RWPE2 (cell line): ENCODE results near the gene PAFAH1B2.

Experiments used
- ATAC-seq: fragments of 200-7000 bp; cut with Tn5 transposase; 3 replicates; pipeline ENCODE4 v1.9.1; 2021; ENCODE audit warnings: low read depth
- DNase-seq: peaks from one replicate; pipeline ENCODE4 v3.0.0-alpha.2; 2020; ENCODE audit warnings: low spot score
- H3K27ac ChIP-seq: fragments of 450-650 bp; 2 replicates; pipeline ENCODE4 v1.5.1; 2017; ENCODE audit warnings: mild to moderate bottlenecking; ENCODE audit not compliant: poor library complexity, severe bottlenecking
- H3K27me3 ChIP-seq: fragments of 250-450 bp; sonication (Bioruptor Pico); 2 replicates; pipeline ENCODE4 v1.5.1; 2021; ENCODE audit warnings: mild to moderate bottlenecking, moderate library complexity; ENCODE audit not compliant: insufficient read depth, poor library complexity, severe bottlenecking
- H3K36me3 ChIP-seq: fragments of 250-450 bp; sonication (Bioruptor Pico); 2 replicates; pipeline ENCODE4 v1.5.1; 2020; ENCODE audit warnings: low read depth, mild to moderate bottlenecking, moderate library complexity
- H3K4me1 ChIP-seq: fragments of 250-450 bp; sonication (Bioruptor Pico); 2 replicates; pipeline ENCODE4 v1.5.1; 2021; ENCODE audit warnings: mild to moderate bottlenecking, moderate library complexity; ENCODE audit not compliant: insufficient read depth, poor library complexity, severe bottlenecking
- H3K4me3 ChIP-seq: fragments of 250-450 bp; sonication (Bioruptor Pico); 2 replicates; pipeline ENCODE4 v1.5.1; 2021; ENCODE audit warnings: mild to moderate bottlenecking, moderate library complexity; ENCODE audit not compliant: severe bottlenecking
- H3K9me3 ChIP-seq: fragments of 250-450 bp; sonication (Bioruptor Pico); 2 replicates; pipeline ENCODE4 v1.5.1; 2021; ENCODE audit warnings: mild to moderate bottlenecking, moderate library complexity; ENCODE audit not compliant: severe bottlenecking
- CTCF ChIP-seq: fragments of 450-650 bp; IDR thresholded peaks from one replicate; pipeline ENCODE4 v1.5.1; 2017; ENCODE audit warnings: mild to moderate bottlenecking, moderate library complexity; ENCODE audit not compliant: poor library complexity, severe bottlenecking

The PAFAH1B2 gene

GRCh38 chr11:117201658-117202305 lies 57.7 kb downstream of the PAFAH1B2 start:
- Histone ChIP-seq H3K36me3 (0 out of 2 replicates have a peak, but pooled peaks cover 6% of the 10 kb centered on the region), H3K4me1 (peaks cover 4% of the 10 kb centered on the region), H3K27ac (no peak overlapping the region), H3K4me3 (no peak overlapping the region), H3K9me3 (no peaks in the 10 kb centered on the region), H3K27me3 (no peaks in the 10 kb centered on the region)
- ATAC-seq (no peak), DNase-seq (no peak)
- no peak for TF ChIP-seq CTCF

- Histone ChIP-seq H3K4me1 (peaks cover 4% of the 10 kb centered on the region), H3K4me3 (no peak overlapping the region), H3K36me3 (0 out of 2 replicates have a peak, but pooled peaks cover 6% of the 10 kb centered on the region), H3K27me3 (no peaks in the 10 kb centered on the region), H3K9me3 (no peaks in the 10 kb centered on the region), H3K27ac (no peak overlapping the region)
- no peak for TF ChIP-seq CTCF
- no peak for ATAC-seq
- DNase-seq: no peak
Observed at GRCh38 chr11:117202386-117203068, 58.4 kb downstream of the PAFAH1B2 start.

- ATAC-seq (no peak), DNase-seq (no peak)
- Histone ChIP-seq H3K4me1 (peaks cover 4% of the 10 kb centered on the region), H3K36me3 (0 out of 2 replicates have a peak, but pooled peaks cover 6% of the 10 kb centered on the region), H3K27me3 (no peaks in the 10 kb centered on the region), H3K27ac (no peak overlapping the region), H3K9me3 (no peaks in the 10 kb centered on the region), H3K4me3 (no peak overlapping the region)
- TF ChIP-seq CTCF: no peak
Observed at GRCh38 chr11:117203069-117203407, 59.0 kb downstream of the PAFAH1B2 start.

- Histone ChIP-seq H3K36me3 (0 out of 2 replicates have a peak, but pooled peaks cover 6% of the 10 kb centered on the region), H3K9me3 (no peaks in the 10 kb centered on the region), H3K4me1 (no peaks in the 10 kb centered on the region), H3K4me3 (no peak overlapping the region), H3K27me3 (no peaks in the 10 kb centered on the region), H3K27ac (no peak overlapping the region)
- DNase-seq: no peak
- ATAC-seq: no peak
- TF ChIP-seq CTCF: no peak
Observed at GRCh38 chr11:117204283-117205080, 60.4 kb downstream of the PAFAH1B2 start.
